ENCODE measurements around the gene LAP3. TPM values are rescaled to one million over a fixed set of nuclear protein-coding genes. Genes with fewer than 3 reads are reported as not detected.

The LAP3 gene
- total RNA-seq, 6 donors from 2014 or later = 70.0 to 116 (median 94.3) TPM

GRCh38 chr4:17623451-17624001, 46.5 kb downstream of the LAP3 start:
- Histone ChIP-seq H3K36me3 (peaks cover 64 to 96% (median 89%) of the 10 kb centered on the region in 4 donors), H3K27ac (no peak overlapping the region), H3K4me1 (peaks cover 7 to 11% (median 9%) of the 10 kb centered on the region in 4 donors), H3K27me3 (no peaks in the 10 kb centered on the region), H3K9me3 (no peaks in the 10 kb centered on the region), H3K4me3 (no peak overlapping the region)
- no peak for DNase-seq
- no peak for TF ChIP-seq EP300 (IDR thresholded peaks at IDR 0.05)
- no peak for TF ChIP-seq POLR2A (IDR thresholded peaks at IDR 0.05)
- no peak for TF ChIP-seq CTCF (IDR thresholded peaks at IDR 0.05)
- TF ChIP-seq POLR2AphosphoS5 (IDR thresholded peaks at IDR 0.05) = no peak
- ATAC-seq (ENCODE audit: low FRiP score in 2 of 2) = no peak
- 86 to 88% methylated on average over 7 of the region's 7 CpGs for WGBS, 2 donors

GRCh38 chr4:17624821-17625220, 47.8 kb downstream of the LAP3 start:
- ATAC-seq (ENCODE audit: low FRiP score in 2 of 2) = no peak
- Histone ChIP-seq H3K36me3 (peaks cover 62 to 100% (median 93%) of the 10 kb centered on the region in 4 donors), H3K27ac (no peak overlapping the region)

DNA sequence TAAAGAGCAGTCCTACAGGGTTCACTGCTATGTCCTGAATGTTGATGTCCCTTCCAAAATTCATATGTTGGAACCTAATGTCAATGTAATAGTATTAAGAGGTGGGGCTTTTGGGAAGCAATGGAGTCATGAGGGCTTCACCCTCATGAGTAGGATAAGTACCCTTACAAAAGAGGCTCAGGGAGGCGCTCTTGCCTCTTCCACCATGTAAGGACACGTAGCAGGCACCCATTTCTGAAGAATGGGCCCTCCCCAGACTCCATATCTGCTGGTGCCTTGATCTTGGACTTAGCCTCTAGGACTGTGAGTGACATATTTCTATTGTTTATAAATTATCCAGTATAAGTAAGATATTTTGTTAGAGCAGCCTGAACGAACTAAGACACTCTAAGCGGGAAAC, 53.2 kb downstream of the LAP3 start:
- 97 to 98% methylated on average over 4 of the region's 4 CpGs for WGBS, 2 donors
- TF ChIP-seq EP300 (IDR thresholded peaks at IDR 0.05) = no peak
- no peak for TF ChIP-seq CTCF (IDR thresholded peaks at IDR 0.05)
- no peak for TF ChIP-seq POLR2A (IDR thresholded peaks at IDR 0.05)
- TF ChIP-seq POLR2AphosphoS5 (IDR thresholded peaks at IDR 0.05) = no peak
- Histone ChIP-seq H3K9me3 (no peaks in the 10 kb centered on the region), H3K27ac (no peak overlapping the region), H3K4me3 (no peak overlapping the region), H3K36me3 (peaks cover 27 to 100% (median 77%) of the 10 kb centered on the region in 4 donors), H3K4me1 (no peaks in the 10 kb centered on the region), H3K27me3 (no peaks in the 10 kb centered on the region)
- no peak for ATAC-seq (ENCODE audit: low FRiP score in 2 of 2)
- no peak for DNase-seq

More at GRCh38 chr4:17624821-17625220, 47.8 kb downstream of the LAP3 start:
- H3K4me1 ChIP-seq = no peaks in the 10 kb centered on the region
- TF ChIP-seq EP300 (IDR thresholded peaks at IDR 0.05) = no peak
- no peak for TF ChIP-seq POLR2A (IDR thresholded peaks at IDR 0.05)
- TF ChIP-seq POLR2AphosphoS5 (IDR thresholded peaks at IDR 0.05) = no peak
- no peak for TF ChIP-seq CTCF (IDR thresholded peaks at IDR 0.05)
- 86 to 87% methylated on average over 2 of the region's 2 CpGs for WGBS, 2 donors
- H3K4me3 ChIP-seq = no peak overlapping the region
- H3K9me3 ChIP-seq = no peaks in the 10 kb centered on the region
- H3K27me3 ChIP-seq = no peaks in the 10 kb centered on the region
- DNase-seq = no peak

DNA sequence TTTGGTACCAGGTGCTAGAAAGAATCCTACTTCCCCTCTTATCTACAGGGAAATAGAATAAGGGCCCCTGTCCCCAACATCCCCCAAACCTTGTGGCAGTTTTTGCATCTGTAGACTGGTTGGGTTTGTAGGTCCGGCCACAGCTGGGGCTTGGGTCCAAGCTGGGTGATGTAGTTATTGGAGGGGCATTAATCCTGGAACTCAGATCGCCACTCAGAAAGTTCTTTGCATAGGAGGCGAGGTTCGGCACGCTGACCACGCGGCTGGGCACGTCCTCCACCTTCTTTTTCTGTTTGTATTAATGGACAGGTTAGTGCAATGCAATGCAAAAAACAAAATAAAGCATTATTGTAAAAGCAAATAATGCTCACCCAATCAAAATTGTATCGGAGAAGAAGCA, 56.6 kb downstream of the LAP3 start:
- ATAC-seq (ENCODE audit: low FRiP score in 2 of 2) (no peak), DNase-seq (peak in 1 of 2 donors; percentile 27)
- no peak for TF ChIP-seq CTCF (IDR thresholded peaks at IDR 0.05)
- TF ChIP-seq EP300 (IDR thresholded peaks at IDR 0.05) = no peak
- no peak for TF ChIP-seq POLR2AphosphoS5 (IDR thresholded peaks at IDR 0.05)
- TF ChIP-seq POLR2A (IDR thresholded peaks at IDR 0.05) = no peak
- WGBS, 2 donors = 94 to 95% methylated on average over 9 of the region's 9 CpGs
- no peaks in the 10 kb centered on the region for H3K4me1 ChIP-seq
- H3K4me3 ChIP-seq = no peak overlapping the region
- peaks cover 4 to 76% (median 48%) of the 10 kb centered on the region in 4 donors for H3K36me3 ChIP-seq
- H3K27me3 ChIP-seq = no peaks in the 10 kb centered on the region
- no peak overlapping the region for H3K27ac ChIP-seq
- H3K9me3 ChIP-seq = no peaks in the 10 kb centered on the region

- TF ChIP-seq CTCF (IDR thresholded peaks at IDR 0.05) = no peak
- H3K9me3 ChIP-seq = no peaks in the 10 kb centered on the region
- H3K27me3 ChIP-seq = no peaks in the 10 kb centered on the region
- H3K4me1 ChIP-seq = no peaks in the 10 kb centered on the region
- no peak for DNase-seq
- no peak overlapping the region for H3K4me3 ChIP-seq
- no peak overlapping the region for H3K27ac ChIP-seq
- peaks cover 4 to 62% (median 36%) of the 10 kb centered on the region in 4 donors for H3K36me3 ChIP-seq
- 97 to 100% methylated on average over 4 of the region's 4 CpGs for WGBS, 2 donors
- ATAC-seq (ENCODE audit: low FRiP score in 2 of 2) = no peak
Measured at GRCh38 chr4:17635056-17635455, 58.1 kb downstream of the LAP3 start.

Data from upper lobe of left lung (tissue), 6 donors.